Skeletal muscle tissue (tissue), 4 donors: Measurements from ENCODE around the gene BHLHE41. TPM values are rescaled to one million over a fixed set of nuclear protein-coding genes. Genes with fewer than 3 reads are reported as not detected.
A peak's percentile ranks its signal among the peaks of the same experiment; 100 is the strongest.

Experiments
- H3K27ac ChIP-seq: one replicate; pipeline ENCODE4 v1.7.0; 2013; ENCODE audit warnings: mild to moderate bottlenecking, low read depth, low read length, inconsistent platforms
- H3K27me3 ChIP-seq, 3 donors: one replicate each; pipeline ENCODE4 v1.7.0; 2013; ENCODE audit warnings: low read length in 3 of 3; ENCODE audit not compliant: control insufficient read depth in 3 of 3, insufficient read depth in 3 of 3
- H3K36me3 ChIP-seq, 3 donors: one replicate each; pipeline ENCODE4 v1.7.0; 2013; ENCODE audit warnings: low read length in 3 of 3; ENCODE audit not compliant: control insufficient read depth in 3 of 3, insufficient read depth in 3 of 3
- H3K4me1 ChIP-seq, 3 donors: one replicate each; pipeline ENCODE4 v1.7.0; 2013; ENCODE audit warnings: low read length in 3 of 3, mild to moderate bottlenecking in 3 of 3; ENCODE audit not compliant: control insufficient read depth in 3 of 3, insufficient read depth in 3 of 3
- H3K4me3 ChIP-seq, 3 donors: one replicate each; pipeline ENCODE4 v1.7.0; 2013; ENCODE audit warnings: low read length in 3 of 3
- H3K9ac ChIP-seq, 3 donors: one replicate each; pipeline ENCODE4 v1.7.0; 2013; ENCODE audit warnings: low read length in 3 of 3, mild to moderate bottlenecking in 3 of 3, moderate library complexity in 2 of 3, low read depth in 1 of 3
- H3K9me3 ChIP-seq, 3 donors: one replicate each; pipeline ENCODE4 v1.7.0; 2013; ENCODE audit warnings: low read length in 3 of 3; ENCODE audit not compliant: control insufficient read depth in 3 of 3
- total RNA-seq: library from RNA; depleted of rRNA; stranded (reverse); fragments of >200 nt; gene quantifications from one replicate; pipeline ENCODE4 v1.2.3, GENCODE V29; 2014
- donor health status: Osteomylitis.

BHLHE41 gene
- total RNA-seq, 1 donor from 2014 or later, result 1.0 TPM

GRCh38 chr12:26125400-26126339 is 833 bp upstream of the BHLHE41 start:
- Histone ChIP-seq H3K4me1 (peaks cover 8 to 34% (median 24%) of the 10 kb centered on the region in 3 donors), H3K4me3 (peak overlapping the region; percentile 86 to 95 (median 91)), H3K27ac (peak overlapping the region; percentile 100), H3K9ac (peak overlapping the region; percentile 84 to 98 (median 95)), H3K9me3 (no peaks in the 10 kb centered on the region), H3K36me3 (peaks cover 0 to 4% (median 0%) of the 10 kb centered on the region in 3 donors), H3K27me3 (no peaks in the 10 kb centered on the region)

- H3K4me1 ChIP-seq, result peaks cover 13 to 41% (median 37%) of the 10 kb centered on the region in 3 donors
- peak overlapping the region; percentile 86 to 99 (median 91) for H3K4me3 ChIP-seq
- peak overlapping the region; percentile 87 to 99 (median 98) for H3K9ac ChIP-seq
- H3K9me3 ChIP-seq, result no peaks in the 10 kb centered on the region
- H3K36me3 ChIP-seq, result peaks cover 0 to 4% (median 0%) of the 10 kb centered on the region in 3 donors
- H3K27me3 ChIP-seq, result no peaks in the 10 kb centered on the region
- H3K27ac ChIP-seq, result peak overlapping the region; percentile 84
Measured at GRCh38 chr12:26123482-26123980, 1.3 kb downstream of the BHLHE41 start.

- H3K27ac ChIP-seq, result peak overlapping the region; percentile 84
- H3K4me1 ChIP-seq, result peaks cover 18 to 43% (median 41%) of the 10 kb centered on the region in 3 donors
- H3K4me3 ChIP-seq, result peak overlapping the region; percentile 86 to 99 (median 91)
- H3K9me3 ChIP-seq, result no peaks in the 10 kb centered on the region
- H3K36me3 ChIP-seq, result peaks cover 0 to 4% (median 0%) of the 10 kb centered on the region in 3 donors
- no peaks in the 10 kb centered on the region for H3K27me3 ChIP-seq
- H3K9ac ChIP-seq, result peak overlapping the region; percentile 87 to 99 (median 98)
Measured at GRCh38 chr12:26122681-26123481, 2.0 kb downstream of the BHLHE41 start.

- no peaks in the 10 kb centered on the region for H3K9me3 ChIP-seq
- peaks cover 20 to 45% (median 40%) of the 10 kb centered on the region in 3 donors for H3K4me1 ChIP-seq
- H3K9ac ChIP-seq, result peak overlapping the region; percentile 75 to 99 (median 98)
- H3K4me3 ChIP-seq, result peak overlapping the region; percentile 86 to 99 (median 91)
- peak overlapping the region; percentile 86 for H3K27ac ChIP-seq
- H3K36me3 ChIP-seq, result peaks cover 0 to 4% (median 0%) of the 10 kb centered on the region in 3 donors
- no peaks in the 10 kb centered on the region for H3K27me3 ChIP-seq
Measured at GRCh38 chr12:26122061-26122680, 2.7 kb downstream of the BHLHE41 start.

DNA sequence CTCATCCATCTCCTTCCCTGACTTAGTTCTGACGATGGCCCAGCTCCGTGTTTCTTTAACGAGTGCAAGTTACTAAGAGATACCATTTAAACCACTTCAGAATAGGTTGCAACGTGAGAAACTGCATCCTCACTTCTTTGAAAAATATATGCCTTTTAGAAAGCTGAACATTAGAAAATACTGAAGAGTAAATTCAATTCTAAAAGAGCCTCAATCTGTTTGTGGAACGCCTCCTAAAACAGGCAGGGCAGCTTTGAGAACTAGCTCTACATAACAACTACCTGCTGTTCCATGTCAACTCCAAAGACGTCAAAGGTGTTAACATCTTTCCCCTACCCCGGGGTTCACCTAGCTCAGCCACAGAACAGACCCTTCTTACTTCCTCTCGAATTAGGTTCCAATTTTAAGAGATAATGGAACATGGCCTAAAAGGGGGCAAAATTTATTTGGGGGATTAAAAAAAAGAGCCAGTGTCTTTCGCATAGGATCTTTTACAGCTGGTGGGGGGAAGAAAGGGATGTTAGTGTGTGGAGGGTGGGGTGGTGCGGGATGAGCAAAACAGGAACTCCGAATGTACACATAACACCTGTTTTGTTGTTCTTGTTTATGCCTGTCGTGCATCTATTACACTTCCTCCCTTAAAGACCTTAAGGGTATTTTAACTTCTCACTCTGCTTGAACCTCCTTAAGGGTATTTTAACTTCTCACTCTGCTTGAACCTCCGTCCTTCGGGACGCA is 3.3 kb downstream of the BHLHE41 start:
- H3K36me3 ChIP-seq, result peaks cover 0 to 4% (median 0%) of the 10 kb centered on the region in 3 donors
- H3K27ac ChIP-seq, result peak overlapping the region; percentile 86
- no peaks in the 10 kb centered on the region for H3K9me3 ChIP-seq
- H3K4me1 ChIP-seq, result peaks cover 23 to 48% (median 35%) of the 10 kb centered on the region in 3 donors
- peak overlapping the region; percentile 76 to 91 (median 86) for H3K4me3 ChIP-seq
- H3K27me3 ChIP-seq, result no peaks in the 10 kb centered on the region
- H3K9ac ChIP-seq, result peak overlapping the region; percentile 75 to 98 (median 83)

GRCh38 chr12:26120561-26121274 is 4.1 kb downstream of the BHLHE41 start:
- Histone ChIP-seq H3K9me3 (no peaks in the 10 kb centered on the region), H3K4me3 (peak overlapping the region; percentile 76 to 91 (median 86)), H3K36me3 (peaks cover 0 to 4% (median 0%) of the 10 kb centered on the region in 3 donors), H3K9ac (peak overlapping the region; percentile 75 to 98 (median 83)), H3K4me1 (peaks cover 30 to 49% (median 40%) of the 10 kb centered on the region in 3 donors), H3K27ac (peak overlapping the region; percentile 86), H3K27me3 (no peaks in the 10 kb centered on the region)

GRCh38 chr12:26119391-26119989 is 5.3 kb downstream of the BHLHE41 start:
- H3K4me3 ChIP-seq, result peak overlapping the region in 1 of 3 donors; percentile 35
- no peaks in the 10 kb centered on the region for H3K27me3 ChIP-seq
- H3K36me3 ChIP-seq, result peaks cover 0 to 4% (median 0%) of the 10 kb centered on the region in 3 donors
- peaks cover 43 to 54% (median 50%) of the 10 kb centered on the region in 3 donors for H3K4me1 ChIP-seq
- H3K9me3 ChIP-seq, result no peaks in the 10 kb centered on the region
- H3K27ac ChIP-seq, result peak overlapping the region; percentile 86
- H3K9ac ChIP-seq, result peak overlapping the region; percentile 42 to 83 (median 51)

DNA sequence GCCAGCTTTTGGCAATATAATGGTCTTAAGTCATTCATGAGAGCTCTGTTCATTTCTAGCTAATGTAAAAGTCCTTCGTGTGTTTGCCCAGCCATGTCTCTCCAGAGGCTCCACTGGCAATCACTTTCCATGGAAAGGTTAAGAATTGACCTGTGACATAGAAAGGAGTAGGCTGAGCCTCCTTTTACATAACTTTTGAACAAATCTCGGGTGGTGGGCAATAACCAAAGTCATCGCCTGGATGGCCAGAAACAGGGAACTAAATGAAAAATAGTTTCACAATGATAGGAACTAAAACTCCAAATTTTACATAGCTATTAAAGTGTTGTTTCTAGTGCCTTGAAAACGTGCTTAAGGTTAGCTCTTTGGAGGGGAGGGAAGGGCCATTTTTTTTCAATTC is 6.5 kb downstream of the BHLHE41 start:
- peak overlapping the region; percentile 98 for H3K27ac ChIP-seq
- no peak overlapping the region for H3K4me3 ChIP-seq
- peaks cover 41 to 50% (median 49%) of the 10 kb centered on the region in 3 donors for H3K4me1 ChIP-seq
- no peaks in the 10 kb centered on the region for H3K27me3 ChIP-seq
- peak overlapping the region in 1 of 3 donors; percentile 36 for H3K9ac ChIP-seq
- H3K9me3 ChIP-seq, result no peaks in the 10 kb centered on the region
- H3K36me3 ChIP-seq, result peaks cover 0 to 3% (median 0%) of the 10 kb centered on the region in 3 donors
